ELF-1 (cell line): ENCODE data around the gene PLAC9.
A peak's percentile ranks its signal among the peaks of the same experiment; 100 is the strongest.

Experiments used
- DNase-seq: peaks from one replicate; pipeline ENCODE4 v3.0.0-alpha.2; 2016; ENCODE audit warnings: low read depth, low spot score

Gene PLAC9

DNA sequence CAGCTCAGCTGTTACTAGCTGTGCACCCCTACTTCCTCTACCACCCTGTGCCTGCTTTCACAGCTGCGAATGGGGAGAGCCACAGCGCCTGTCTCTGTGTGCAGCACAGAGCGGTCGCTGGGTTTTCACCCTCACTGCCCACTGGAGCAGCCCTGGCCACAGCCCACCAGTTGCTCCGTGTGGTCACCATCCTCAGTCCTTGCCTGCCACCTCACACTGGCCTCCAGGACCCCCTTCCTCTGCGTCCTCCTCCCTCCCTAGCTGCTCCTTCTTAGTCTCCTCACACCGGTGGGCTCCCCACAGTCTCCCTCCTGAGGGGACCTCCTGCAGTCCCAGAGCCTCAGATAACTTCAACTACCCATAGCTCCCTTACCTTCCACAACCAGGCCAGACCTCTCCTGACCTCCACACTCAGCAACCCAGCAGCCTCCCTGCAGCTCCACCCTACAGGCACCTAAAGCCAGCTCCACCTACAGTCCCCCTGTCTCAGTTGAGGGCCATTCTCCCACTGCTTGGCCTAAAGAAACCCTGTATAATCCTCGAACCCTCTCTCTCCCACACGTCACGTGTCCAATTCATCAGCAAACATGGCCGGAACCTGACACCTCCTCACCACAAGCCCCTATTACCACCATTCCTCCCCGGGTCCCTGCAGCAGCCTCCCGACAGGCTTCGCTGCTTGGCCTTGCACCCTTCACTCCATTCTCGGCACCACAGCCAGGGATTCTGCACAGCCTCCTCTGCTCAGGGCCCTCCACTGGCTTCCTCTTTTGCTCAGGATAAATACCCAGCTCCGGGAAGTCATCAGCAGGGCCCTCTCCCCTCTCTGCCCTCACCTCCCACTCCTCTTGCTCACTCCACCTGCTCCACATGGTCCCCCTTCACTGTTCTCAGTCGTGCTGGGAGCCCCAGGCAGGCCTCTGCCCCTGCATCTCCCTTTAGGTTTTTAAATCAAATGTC lies 28.1 kb downstream of the PLAC9 start:
- no peak for DNase-seq

DNA sequence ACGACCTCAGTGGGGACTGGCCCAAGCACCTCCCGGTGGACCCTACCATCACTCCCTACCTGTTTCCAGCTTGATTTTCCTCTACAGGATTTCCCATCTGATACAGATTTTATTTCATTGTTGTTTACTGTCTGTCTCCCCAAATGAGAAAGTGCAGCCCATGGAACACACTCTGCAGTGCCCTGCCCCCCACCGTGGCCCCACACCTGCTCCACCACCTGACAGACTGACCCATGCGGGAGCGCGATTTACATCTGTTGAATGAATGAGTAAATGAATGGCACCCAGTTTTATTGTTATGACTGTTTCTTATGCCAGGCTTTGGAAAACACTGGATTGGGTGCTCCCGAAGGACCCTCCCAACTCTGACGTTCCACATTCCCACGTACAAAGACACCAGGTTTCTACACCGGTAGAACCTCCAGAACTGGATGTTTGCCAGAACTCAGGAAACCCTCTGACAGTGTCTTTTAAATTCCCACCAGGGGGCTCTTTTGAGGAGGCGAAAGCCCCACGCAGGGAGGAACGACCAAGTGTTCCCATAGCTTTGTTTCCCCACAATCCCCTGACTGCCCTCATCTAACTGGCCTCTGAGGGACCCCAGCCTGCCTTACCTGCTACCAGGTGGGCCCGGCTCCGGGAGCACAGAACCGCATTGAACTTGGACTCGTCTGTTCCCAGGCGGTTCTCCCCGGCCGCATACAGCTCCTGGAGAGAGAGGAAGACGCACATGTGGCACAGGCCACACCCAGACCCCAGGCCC lies 29.0 kb downstream of the PLAC9 start:
- peak; percentile 46 for DNase-seq

DNA sequence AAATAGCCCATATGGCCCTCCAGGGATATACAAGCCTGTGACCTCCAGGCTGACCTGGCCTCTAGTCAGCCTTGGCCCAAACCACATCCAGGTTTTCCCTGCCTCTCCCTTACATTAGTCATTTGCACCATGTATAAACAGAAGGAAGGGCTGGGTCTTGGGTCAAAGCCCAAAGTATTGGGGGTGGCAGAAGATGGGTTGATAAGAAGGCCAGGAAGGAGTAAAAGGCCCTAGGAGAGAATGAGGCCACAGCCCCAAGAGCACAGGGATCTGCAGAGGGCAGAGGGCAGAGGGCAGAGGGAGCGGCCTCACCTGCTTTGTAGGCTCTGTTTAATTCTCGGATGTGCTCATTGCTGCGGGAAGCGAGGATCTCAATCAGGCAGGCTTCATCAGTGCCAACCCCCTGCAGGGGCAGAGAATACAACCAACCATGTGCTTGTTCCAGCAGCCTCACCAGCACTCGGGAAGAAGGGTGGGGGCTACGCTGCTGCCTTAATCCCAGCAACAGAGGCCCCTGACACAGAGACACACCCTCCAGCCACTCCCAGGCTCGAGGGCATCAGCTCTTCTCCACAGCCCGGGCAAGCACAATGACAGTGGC lies 31.3 kb downstream of the PLAC9 start:
- DNase-seq = no peak

DNA sequence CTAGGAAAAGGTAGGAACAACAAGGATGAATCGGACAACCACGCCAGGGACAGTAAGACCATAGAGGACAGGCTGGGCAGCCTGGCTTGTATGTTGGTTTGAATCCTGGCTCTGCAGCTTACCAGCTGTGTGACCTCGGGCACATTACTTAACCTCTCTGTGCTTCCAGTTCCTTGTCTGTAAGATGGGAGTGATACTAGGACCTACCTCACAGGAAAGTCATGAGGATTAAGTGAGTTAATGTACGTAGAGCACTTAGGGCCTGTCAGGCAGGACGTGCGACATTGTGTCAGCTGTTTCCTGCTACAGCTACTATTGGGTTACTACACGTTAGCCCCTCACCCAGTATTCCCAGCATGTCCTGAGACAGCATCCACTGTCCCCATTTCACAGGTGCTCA lies 32.1 kb downstream of the PLAC9 start:
- DNase-seq = no peak

DNA sequence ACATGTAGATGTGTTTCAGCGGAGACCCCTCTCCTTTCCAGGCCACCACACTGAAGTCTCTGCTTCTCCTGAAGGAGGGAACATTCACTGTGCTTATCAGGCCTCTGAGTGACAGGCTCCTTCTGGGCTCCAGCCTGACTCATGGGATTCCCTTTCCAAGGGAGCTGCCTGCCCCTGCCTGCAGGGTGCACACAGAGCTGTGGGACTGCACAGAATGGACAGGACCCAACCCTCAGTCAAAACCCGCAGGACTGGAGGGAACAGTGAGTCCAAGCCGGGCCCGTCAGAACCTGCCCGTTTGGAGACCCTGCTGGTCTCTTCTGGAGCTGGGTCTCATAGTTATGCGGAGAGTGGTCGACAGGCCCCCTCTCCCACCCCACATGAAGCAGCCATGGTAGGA lies 32.6 kb downstream of the PLAC9 start:
- peak; percentile 47 for DNase-seq

DNA sequence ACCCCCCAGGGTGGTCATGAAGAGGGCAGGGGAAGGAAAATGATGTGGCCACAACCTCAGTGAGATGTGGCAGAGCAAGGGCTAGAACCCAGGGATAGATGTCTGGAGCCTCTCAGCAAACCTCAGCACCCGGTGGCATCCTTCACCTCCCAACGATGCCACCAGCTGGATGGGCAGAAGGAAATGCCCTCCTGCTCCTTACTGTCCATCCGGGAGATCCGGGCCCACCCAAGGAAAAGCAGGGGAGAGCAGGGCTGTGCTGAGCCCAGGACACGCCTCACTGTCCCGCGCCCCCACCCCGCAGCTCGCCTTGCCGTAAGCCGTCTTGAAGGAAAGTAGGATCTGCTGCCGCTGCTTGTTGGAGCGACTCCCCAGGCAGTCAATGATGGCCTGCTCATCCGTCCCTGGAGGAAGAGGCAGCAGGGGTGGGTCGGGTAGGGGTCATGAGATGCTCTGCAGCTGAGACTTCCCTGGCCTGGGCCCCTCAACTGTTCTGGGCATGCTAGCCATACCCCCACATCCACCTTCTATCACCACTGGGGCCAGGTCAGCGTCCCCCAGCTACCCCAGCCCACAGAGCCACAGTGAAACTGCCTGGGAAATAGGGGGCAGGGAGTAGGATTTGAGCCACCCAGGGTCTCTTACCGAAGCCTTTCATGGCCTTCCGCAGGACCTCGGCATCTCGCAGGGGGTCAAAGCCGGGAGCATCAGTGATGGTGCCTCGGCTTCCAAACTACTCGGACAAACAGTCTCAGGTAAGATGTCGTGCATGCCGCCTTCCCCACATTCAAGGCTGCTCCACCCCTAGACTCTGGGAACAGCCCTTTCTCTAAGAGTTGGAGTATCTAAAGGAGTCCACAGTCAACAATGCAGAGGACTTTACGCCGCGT lies 34.3 kb downstream of the PLAC9 start:
- no peak for DNase-seq

DNA sequence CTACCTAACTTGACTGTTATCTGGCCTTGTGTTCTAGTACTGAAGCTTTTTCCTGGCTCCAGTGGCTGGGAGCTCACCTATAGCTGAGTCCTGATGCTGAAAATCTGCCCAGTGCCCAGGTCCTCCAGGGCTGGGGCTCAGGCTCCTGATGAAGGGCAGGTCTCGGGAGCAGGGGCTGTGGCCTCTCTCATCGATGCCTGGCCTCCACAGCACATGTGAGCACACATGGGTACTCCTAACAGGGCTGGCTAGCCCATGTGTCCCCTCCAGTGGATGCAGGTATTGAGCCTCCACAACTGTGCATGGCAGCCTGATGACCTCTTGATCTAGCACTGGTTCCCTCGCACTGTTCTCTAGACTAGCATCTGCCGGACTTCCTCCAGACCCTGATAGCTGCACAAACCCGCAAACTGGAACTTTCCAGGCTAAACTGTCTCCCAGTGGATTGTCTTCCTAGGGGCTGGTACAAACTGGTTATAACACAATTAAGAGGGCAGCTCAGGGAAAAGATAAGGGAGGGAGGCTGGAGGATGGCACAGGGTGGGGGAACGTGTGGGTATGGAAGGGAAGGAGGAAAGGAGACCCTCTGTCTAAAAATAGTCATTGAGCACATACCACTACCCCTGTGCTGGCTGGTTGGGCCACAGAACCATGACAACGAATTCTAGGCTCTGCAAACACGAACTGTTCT lies 35.1 kb downstream of the PLAC9 start:
- DNase-seq = no peak

DNA sequence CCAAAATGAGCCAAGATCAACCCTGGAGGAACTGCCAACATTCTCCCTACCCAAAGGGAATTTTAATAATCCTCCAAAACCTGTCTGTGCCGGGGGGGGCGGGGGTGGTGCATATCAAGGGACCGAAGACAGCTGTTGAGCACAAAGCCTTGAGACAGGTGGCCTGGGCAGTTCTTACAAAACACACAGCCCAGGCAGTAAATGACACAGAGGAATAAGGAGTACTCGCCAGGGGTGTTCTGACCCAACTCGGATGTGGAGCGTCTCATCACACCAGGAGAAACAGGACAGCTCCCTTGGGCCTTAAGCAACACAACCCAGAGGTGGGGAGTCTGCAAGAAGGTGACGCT lies 35.6 kb downstream of the PLAC9 start:
- no peak for DNase-seq

DNA sequence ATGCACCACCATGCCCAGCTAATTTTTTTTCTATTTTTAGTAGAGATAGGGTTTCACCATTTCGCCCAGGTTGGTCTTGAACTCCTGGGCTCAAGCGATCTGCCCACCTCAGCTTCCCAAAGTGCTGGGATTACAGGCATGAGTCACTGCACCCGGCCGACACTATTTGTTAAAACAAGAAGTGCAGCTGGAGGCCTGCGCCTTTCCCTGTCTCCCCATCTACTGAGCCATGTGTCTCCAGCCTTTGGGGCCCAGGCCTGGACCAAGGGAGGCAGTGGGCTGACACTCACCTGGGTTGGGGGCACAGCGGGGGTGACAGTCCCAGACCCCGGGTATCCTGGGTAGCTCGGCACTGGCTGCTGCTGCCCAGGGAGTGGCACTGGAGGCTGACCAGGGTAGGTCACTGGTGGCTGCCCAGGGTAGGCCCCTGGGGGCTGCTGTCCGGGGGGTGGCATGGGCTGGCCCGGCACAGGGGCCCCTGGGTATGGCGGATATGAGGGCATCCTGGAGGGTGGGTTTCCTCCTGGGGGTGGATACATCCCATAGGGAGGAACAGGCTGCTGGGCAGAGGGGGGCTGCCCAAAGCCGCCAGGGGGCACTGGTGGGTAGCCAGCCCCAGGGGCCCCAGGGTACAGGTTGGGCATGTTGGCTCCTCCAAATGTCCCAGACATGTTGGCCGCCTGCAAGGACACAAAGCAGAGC lies 36.3 kb downstream of the PLAC9 start:
- DNase-seq = peak; percentile 62

DNA sequence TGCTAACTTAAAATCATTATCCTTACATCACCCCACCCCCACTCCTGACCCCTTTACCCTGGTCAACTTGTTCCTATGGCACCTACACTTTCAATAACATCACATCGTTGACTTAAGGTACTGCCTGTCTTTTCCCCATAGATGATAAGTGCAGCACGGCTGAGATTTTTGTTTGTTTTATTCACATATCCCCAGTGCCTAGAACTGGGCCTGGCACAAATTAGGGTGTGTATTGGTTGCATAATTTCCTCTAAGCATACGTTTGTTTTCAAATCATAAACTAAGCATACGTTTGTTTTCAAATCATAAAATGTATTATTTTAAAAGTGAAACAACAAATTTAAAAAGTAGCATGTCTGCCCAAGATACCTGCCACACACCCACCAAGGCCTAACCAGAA lies 37.5 kb downstream of the PLAC9 start:
- DNase-seq = no peak

DNA sequence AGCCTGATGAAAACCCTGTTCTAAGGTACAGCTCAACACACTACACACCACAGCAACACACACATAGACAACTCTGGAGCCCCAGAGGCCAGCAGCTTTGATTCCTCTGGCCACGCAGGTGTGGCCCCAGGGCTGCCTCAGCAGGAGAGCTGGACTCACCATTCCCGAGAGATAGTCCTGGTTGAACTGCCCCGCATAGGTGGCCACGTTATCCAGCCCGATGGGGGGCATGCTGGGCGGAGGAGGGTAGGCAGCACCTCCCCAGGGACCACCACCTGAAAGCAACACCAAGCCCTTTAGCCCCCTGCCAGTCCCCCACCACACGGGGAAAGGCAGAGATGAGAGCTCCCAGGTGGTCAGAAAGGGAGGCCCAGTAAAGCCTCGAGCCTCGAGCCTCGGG lies 38.1 kb downstream of the PLAC9 start:
- DNase-seq = no peak

DNA sequence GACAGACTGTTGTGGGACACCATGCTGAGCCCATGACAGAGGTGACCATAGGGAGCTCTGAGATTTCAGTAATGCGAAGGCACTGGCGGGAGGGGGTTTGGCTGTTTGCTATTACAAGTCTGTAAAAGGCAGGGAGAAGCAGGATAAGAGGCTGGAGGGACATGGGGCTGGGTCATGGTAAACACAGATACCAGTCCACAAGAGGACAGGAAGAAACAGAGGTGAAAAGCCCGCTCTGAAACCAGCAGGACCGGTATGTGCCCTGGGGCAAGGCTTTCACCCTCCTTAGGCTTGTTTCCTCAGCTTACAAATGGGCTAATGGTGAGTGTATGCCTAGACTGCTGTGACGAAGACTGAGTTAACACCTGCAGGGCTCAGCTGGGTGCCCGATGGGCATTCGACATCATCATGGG lies 38.7 kb downstream of the PLAC9 start:
- DNase-seq = peak; percentile 94

DNA sequence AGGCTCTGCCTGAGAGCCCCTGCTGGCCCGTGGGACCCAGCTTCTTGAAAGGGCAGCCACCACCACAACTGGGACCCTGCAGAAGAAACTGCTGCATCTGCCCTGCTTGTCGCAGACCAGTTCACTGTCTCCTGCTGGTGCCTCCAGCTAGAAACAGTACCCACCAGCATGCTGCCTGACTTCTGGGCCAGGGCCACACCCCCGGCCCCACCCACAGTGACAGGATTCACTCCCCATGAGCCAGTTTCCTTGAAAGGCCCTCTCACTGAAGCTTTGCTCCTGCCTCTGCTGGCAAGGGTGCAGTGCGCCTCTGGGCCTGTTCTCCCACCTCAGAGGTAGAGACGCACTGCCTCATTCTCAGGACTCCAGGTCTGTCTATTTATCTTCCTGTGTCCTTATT lies 40.4 kb downstream of the PLAC9 start:
- DNase-seq = peak; percentile 53

DNA sequence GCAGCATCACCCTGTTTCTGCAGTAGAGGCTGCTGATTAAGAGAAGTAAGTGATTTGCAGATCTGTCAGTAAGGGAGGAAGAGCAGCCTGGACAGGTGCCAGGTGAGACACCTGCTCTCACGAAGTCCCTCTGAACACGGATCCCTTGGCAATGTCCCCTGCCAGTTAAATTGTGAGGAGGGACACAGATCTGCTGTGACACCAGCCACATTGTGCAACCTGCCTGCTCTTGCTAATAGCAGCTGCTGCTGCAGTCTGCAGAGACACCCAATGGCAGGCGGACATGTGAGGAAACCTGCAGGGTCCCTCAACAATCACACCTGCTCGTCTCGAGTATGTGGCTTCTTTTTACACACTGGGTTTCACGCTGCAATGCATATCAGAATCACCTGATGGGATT lies 40.9 kb downstream of the PLAC9 start:
- DNase-seq = no peak

DNA sequence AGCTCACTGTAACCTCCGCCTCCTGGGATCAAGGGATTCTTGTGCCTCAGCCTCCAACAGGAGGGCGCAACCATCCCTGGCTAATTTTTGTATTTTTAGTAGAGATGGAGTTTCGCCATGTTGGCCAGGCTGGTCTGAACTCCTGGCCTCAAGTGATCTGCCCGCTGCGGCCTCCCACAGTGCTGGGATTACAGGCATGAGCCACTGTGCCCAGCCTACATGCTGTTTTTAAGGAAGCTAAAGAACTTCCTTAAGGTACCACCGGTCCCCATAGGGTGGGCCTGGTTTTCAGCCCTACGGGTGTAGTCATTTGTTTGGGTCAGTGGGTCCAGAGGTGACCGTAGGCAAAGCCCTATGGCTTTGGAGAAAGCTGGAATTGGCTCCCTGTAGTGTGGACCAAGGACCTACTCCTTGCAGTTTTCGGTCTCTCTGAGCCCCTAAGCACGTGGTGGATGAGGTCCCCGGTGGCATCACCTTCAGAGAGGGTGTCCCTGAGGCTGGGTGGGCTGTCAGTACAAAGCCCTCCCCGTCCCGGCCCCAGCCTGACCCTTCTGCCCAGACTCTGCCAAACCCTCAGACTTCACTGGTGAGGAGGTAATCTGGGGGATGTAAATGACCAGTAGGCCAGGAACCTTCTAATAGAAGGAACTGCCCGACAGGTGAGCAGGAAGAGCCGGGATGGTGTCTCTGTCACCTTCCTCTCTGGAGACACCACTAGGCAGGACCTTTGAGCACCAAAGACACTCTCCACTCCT lies 42.3 kb downstream of the PLAC9 start:
- DNase-seq = no peak

DNA sequence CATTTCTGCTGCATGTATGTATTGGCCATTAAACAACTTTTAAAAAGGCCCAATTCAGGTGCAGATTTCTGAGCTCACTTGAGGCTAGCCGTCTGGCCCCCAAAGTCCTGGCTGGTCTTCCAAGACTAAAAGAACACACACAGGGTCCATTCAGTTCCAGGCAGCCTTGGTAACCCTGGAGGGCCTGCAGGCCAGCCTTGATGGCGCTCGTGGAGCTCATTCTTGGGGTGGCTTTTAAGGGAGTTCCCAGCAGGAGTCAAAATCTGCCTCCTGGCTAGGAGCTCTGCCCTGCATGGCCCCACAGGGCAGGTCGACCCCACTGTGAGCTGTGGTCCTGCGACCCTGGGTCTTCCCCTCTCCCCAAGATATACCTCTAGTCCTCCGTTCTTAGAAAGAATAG lies 44.0 kb downstream of the PLAC9 start:
- DNase-seq = no peak

DNA sequence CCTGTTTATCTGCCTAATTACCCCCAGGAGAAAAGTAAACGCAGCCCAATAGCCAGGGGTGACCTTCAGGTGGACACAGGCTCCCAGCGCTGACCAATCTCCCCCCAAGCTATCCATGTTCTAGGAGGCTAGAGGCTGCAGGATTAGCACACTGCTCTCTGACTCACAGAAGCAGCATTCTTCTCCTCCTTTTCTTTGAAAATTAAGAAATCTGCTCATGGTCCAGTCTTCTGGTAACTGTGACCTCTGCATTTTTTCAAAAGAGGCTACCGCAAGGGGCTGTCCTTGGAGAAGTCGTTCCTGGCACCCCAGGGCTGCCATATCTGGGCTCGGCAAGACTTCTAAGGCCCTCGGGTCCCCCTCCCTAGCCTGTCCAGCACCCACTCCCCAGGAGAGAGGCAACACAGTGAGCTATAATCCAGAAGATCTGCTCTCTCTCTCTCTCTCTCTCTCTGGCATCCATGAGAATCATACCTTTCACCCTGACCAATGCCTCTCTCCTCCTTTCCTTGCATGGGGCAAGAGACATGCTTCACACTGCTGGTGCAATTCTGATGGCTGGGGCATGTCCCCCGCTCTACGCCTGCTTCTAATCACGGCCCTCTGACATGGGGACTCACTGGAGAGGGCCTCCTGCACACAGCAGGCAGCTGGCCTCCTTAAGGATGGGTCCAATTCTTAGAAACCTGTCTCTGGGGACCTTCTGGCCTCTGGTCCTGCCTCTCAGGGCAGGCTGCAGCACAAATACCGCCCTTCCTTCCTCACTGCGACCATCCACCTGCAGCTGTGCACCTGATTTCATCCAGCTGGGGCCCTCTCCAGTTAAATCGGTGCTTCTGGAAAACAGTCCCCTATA lies 45.5 kb downstream of the PLAC9 start:
- DNase-seq = peak; percentile 23

DNA sequence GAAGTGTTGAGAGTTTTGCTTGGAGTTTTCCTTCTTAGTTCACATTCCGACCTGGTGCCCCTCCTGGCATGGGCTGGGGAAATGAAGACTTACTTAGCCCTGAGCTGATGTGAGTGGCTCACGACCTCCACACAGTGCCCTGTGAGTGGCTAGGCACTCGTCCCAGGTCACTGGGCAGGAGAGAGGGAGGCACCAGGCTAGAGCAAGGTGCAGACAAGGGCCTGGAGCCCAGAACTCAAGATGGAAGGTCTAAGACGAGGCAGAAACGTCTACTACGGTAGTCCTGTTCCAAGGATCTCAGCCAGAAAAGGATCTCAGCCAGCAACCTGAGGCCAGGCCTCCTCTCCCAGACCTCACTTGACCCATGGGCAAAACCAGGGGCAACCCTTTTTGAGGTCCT lies 50.5 kb downstream of the PLAC9 start:
- DNase-seq = no peak

DNA sequence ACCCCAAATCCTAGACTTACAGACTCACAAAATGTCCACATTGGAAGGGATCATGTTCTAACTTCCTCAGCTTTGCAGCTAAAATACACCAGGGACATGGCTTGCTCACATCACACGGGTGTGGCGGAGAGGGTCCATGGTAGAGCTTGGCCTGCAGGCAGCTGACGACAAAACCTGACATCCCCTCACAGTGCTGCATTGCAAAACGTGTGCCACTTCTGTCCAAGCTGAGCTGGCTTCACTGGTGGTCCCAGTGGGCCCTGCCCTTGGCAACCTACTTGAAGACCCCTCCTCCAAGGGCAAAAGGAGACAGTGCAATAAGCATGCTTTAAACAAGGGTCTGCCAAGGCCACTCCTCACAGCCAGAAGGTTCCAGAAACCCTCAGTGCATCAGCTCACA lies 50.9 kb downstream of the PLAC9 start:
- no peak for DNase-seq
